AG04450 (cell line): ENCODE results near the gene PRPF4. TPM values are rescaled to one million over a fixed set of nuclear protein-coding genes. Genes with fewer than 3 reads are reported as not detected.
"Not testable (repeated sequence)": the region's sequence is repeated elsewhere in the genome, so short reads cannot be mapped to it uniquely, and the experiment has no call there.

Experiments
- CTCF ChIA-PET: fragments of 300-600, 350-600 bp; formaldehyde crosslinking; extraction: SDS; loops from one replicate; lab custom pipeline; 2022; ENCODE audit warnings: antibody characterized with exemption, inconsistent platforms; lab: Charles Lee
- POLR2A ChIA-PET: fragments of 350-600 bp; formaldehyde crosslinking; extraction: SDS; loops from one replicate; lab custom pipeline; 2021; ENCODE audit warnings: antibody characterized with exemption, inconsistent platforms; lab: Yijun Ruan, JAX
- DNase-seq: peaks from one replicate; pipeline ENCODE4 v3.0.0-alpha.2; 2011; ENCODE audit warnings: low read depth, low spot score
- H3K27ac ChIP-seq: one replicate; pipeline ENCODE4 v1.5.1; 2012; ENCODE audit warnings: low read depth, low read length, control low read depth
- H3K27me3 ChIP-seq: one replicate; pipeline ENCODE4 v1.6.0; 2012; ENCODE audit warnings: low read length; ENCODE audit not compliant: control insufficient read depth, insufficient read depth
- H3K4me3 ChIP-seq: 2 replicates; pipeline ENCODE4 v1.5.1; 2011; ENCODE audit warnings: mild to moderate bottlenecking, low read depth, low read length, control low read depth
- H3K9me3 ChIP-seq: 2 replicates; pipeline ENCODE4 v1.5.1; 2012; ENCODE audit warnings: low read length; ENCODE audit not compliant: control insufficient read depth, insufficient read depth
- CTCF ChIP-seq: IDR thresholded peaks from 2 replicates; pipeline ENCODE4 v1.5.1; 2011; ENCODE audit warnings: low read depth, low read length, control low read depth, inconsistent platforms
- polyA minus RNA-seq: library from RNA; depleted of rRNA, polyadenylated mRNA; stranded (reverse); fragments of >200 nt; gene quantifications from 2 replicates; pipeline ENCODE4 v1.2.3, GENCODE V29; 2011; rRNA and poly(A)+ RNA removed
- polyA plus RNA-seq: library from polyadenylated mRNA; depleted of rRNA; stranded (reverse); fragments of >200 nt; gene quantifications from 2 replicates; pipeline ENCODE4 v1.2.3, GENCODE V29; 2011; rRNA removed

The PRPF4 gene
- 20.1 and 20.9 TPM in 2 replicates for polyA plus RNA-seq
- 12.8 and 15.8 TPM in 2 replicates for polyA minus RNA-seq

GRCh38 chr9:113275157-113276131 is at the start of gene PRPF4, which contains the start of gene CDC26:
Gene PRPF4, plus strand, starts transcription at chr9:113275658. Its CDS starts 86 bp downstream, at chr9:113275744.
Gene CDC26, minus strand, starts transcription at chr9:113275572. Its CDS starts 3,065 bp downstream, at chr9:113272507.
- DNase-seq: peak; percentile 96
- TF ChIP-seq CTCF: no peak
- CTCF ChIA-PET: interaction anchor here (0.6 to 4.4 kb wide), 31 partner anchors 10 to 383 kb away, joined by 3 to 40 read pairs (median 5); partner anchors contain the start of genes ALAD, C9orf43, POLE3 and WDR31
- no peaks in the 10 kb centered on the region; the same call in 1 of the 2 replicates for H3K9me3 ChIP-seq
- H3K4me3 ChIP-seq: peak within 1 kb of the TSS; percentile 98
- POLR2A ChIA-PET: interaction anchor here (0.5 to 2.5 kb wide), 12 partner anchors 12 to 382 kb away, joined by 3 to 16 read pairs (median 4); partner anchors contain the start of genes ALAD, C9orf43, FKBP15 and HDHD3
- peak within 1 kb of the TSS; percentile 94 for H3K27ac ChIP-seq
- no peaks in the 10 kb centered on the region for H3K27me3 ChIP-seq

GRCh38 chr9:113227436-113227835 is 48.0 kb upstream of the PRPF4 start:
- TF ChIP-seq CTCF: no peak
- H3K9me3 ChIP-seq: no peaks in the 10 kb centered on the region
- POLR2A ChIA-PET: no interaction called here
- no peak overlapping the region for H3K27ac ChIP-seq
- no peak overlapping the region for H3K4me3 ChIP-seq
- no peak for DNase-seq
- CTCF ChIA-PET: no interaction called here
- H3K27me3 ChIP-seq: no peaks in the 10 kb centered on the region

- TF ChIP-seq CTCF: no peak
- CTCF ChIA-PET: no interaction called here
- Histone ChIP-seq H3K9me3 (no peaks in the 10 kb centered on the region), H3K27me3 (no peaks in the 10 kb centered on the region), H3K4me3 (no peak overlapping the region), H3K27ac (no peak overlapping the region)
- no peak for DNase-seq
- POLR2A ChIA-PET: no interaction called here
Observed at GRCh38 chr9:113228130-113228665, 47.3 kb upstream of the PRPF4 start.

GRCh38 chr9:113231701-113232100 is 43.8 kb upstream of the PRPF4 start:
- no peak for DNase-seq
- ChIA-PET CTCF (interaction anchor here (0.8 kb wide), 1 partner anchor 43 kb away, joined by 3 read pairs; no protein-coding TSS in a partner anchor), POLR2A (interaction anchor here (2.2 kb wide), 1 partner anchor 10 kb away, joined by 15 read pairs; the partner anchor contains the start of genes FKBP15 and SLC31A1)
- H3K9me3 ChIP-seq: no peaks in the 10 kb centered on the region
- no peak overlapping the region for H3K27ac ChIP-seq
- no peak overlapping the region for H3K4me3 ChIP-seq
- TF ChIP-seq CTCF: no peak
- no peaks in the 10 kb centered on the region for H3K27me3 ChIP-seq

- H3K27me3 ChIP-seq, H3K4me3 ChIP-seq, H3K9me3 ChIP-seq, POLR2A ChIA-PET, DNase-seq, CTCF ChIA-PET, H3K27ac ChIP-seq: not testable (repeated sequence)
Observed at GRCh38 chr9:113235701-113236255, 39.7 kb upstream of the PRPF4 start.
